Activated CD8-positive, alpha-beta memory T cell treated with anti-CD3 and anti-CD28 coated beads, Interleukin-2, amount 10 ng/mL, durations not matched to agents 7 days and 5 days (primary cell): ENCODE data around the gene GDA. TPM values are rescaled to one million over a fixed set of nuclear protein-coding genes. Genes with fewer than 3 reads are reported as not detected.
A peak's percentile ranks its signal among the peaks of the same experiment; 100 is the strongest.
"Not testable (repeated sequence)": the region's sequence is repeated elsewhere in the genome, so short reads cannot be mapped to it uniquely, and the experiment has no call there.

Experiments used
- ATAC-seq: fragments of 150-1000 bp; cut with Tn5 transposase; one replicate; pipeline ENCODE4 v1.10.0; 2021; ENCODE audit warnings: moderate library complexity
- CTCF ChIA-PET: fragments of 350-600 bp; sonication (Branson Sonifier 250); formaldehyde crosslinking; loops from one replicate; lab custom pipeline; 2021; ENCODE audit warnings: antibody characterized with exemption; lab: Charles Lee
- DNase-seq: peaks from one replicate; pipeline ENCODE4 v3.0.0-alpha.2; 2020
- H3K27ac Mint-ChIP-seq: one replicate; pipeline ENCODE4 v1.8.0; 2021; ENCODE audit warnings: mild to moderate bottlenecking, mixed read lengths
- H3K27me3 Mint-ChIP-seq: one replicate; pipeline ENCODE4 v1.8.0; 2021; ENCODE audit warnings: mixed read lengths
- H3K36me3 Mint-ChIP-seq: one replicate; pipeline ENCODE4 v1.8.0; 2021; ENCODE audit warnings: mild to moderate bottlenecking, mixed read lengths
- H3K4me1 Mint-ChIP-seq: one replicate; pipeline ENCODE4 v1.8.0; 2021; ENCODE audit warnings: mixed read lengths
- H3K4me3 Mint-ChIP-seq: one replicate; pipeline ENCODE4 v1.8.0; 2021; ENCODE audit warnings: mild to moderate bottlenecking, moderate library complexity, mixed read lengths
- H3K9me3 Mint-ChIP-seq: one replicate; pipeline ENCODE4 v1.8.0; 2022; ENCODE audit warnings: low read depth, mixed read lengths
- total RNA-seq, 2 experiments: library from RNA; stranded (reverse); gene quantifications; one replicate each; pipeline ENCODE4 v1.2.3, GENCODE V29; 2021

The GDA gene
- total RNA-seq, 2 experiments from 2014 or later: not detected

GRCh38 chr9:72254901-72255545 is 105.8 kb downstream of the GDA start:
- DNase-seq: no peak
- no peak for ATAC-seq
- Mint-ChIP-seq H3K36me3 (no peaks in the 10 kb centered on the region), H3K4me1 (no peaks in the 10 kb centered on the region), H3K27ac (no peak overlapping the region), H3K9me3 (no peaks in the 10 kb centered on the region), H3K27me3 (peaks cover 41% of the 10 kb centered on the region), H3K4me3 (no peak overlapping the region)
- CTCF ChIA-PET: no interaction called here

- DNase-seq (no peak), ATAC-seq (no peak)
- no peaks in the 10 kb centered on the region for H3K4me1 Mint-ChIP-seq
- H3K36me3 Mint-ChIP-seq: no peaks in the 10 kb centered on the region
- peaks cover 38% of the 10 kb centered on the region for H3K27me3 Mint-ChIP-seq
- H3K4me3 Mint-ChIP-seq: no peak overlapping the region
- CTCF ChIA-PET: no interaction called here
- H3K9me3 Mint-ChIP-seq: no peaks in the 10 kb centered on the region
- H3K27ac Mint-ChIP-seq: no peak overlapping the region
These were observed 106.3 kb downstream of the GDA start for GRCh38 chr9:72255569-72255968.

GRCh38 chr9:72256931-72257330 is 107.7 kb downstream of the GDA start:
- DNase-seq (no peak), ATAC-seq (no peak)
- no peak overlapping the region for H3K27ac Mint-ChIP-seq
- no peaks in the 10 kb centered on the region for H3K9me3 Mint-ChIP-seq
- no peak overlapping the region for H3K4me3 Mint-ChIP-seq
- H3K36me3 Mint-ChIP-seq: no peaks in the 10 kb centered on the region
- no peaks in the 10 kb centered on the region for H3K4me1 Mint-ChIP-seq
- CTCF ChIA-PET: no interaction called here
- peaks cover 35% of the 10 kb centered on the region for H3K27me3 Mint-ChIP-seq

- H3K4me1 Mint-ChIP-seq: no peaks in the 10 kb centered on the region
- no peak overlapping the region for H3K27ac Mint-ChIP-seq
- CTCF ChIA-PET: interaction anchor here (0.7 to 0.8 kb wide), 2 partner anchors 14 to 1404 kb away, joined by 3 read pairs; no protein-coding TSS in a partner anchor
- H3K4me3 Mint-ChIP-seq: no peak overlapping the region
- DNase-seq (no peak), ATAC-seq (no peak)
- H3K9me3 Mint-ChIP-seq: no peaks in the 10 kb centered on the region
- no peaks in the 10 kb centered on the region for H3K36me3 Mint-ChIP-seq
- peaks cover 32% of the 10 kb centered on the region for H3K27me3 Mint-ChIP-seq
These were observed 108.6 kb downstream of the GDA start for GRCh38 chr9:72257814-72258213.

GRCh38 chr9:72262063-72262462 is 112.8 kb downstream of the GDA start:
- no peak overlapping the region for H3K27ac Mint-ChIP-seq
- no peaks in the 10 kb centered on the region for H3K4me1 Mint-ChIP-seq
- no peaks in the 10 kb centered on the region for H3K9me3 Mint-ChIP-seq
- H3K4me3 Mint-ChIP-seq: no peak overlapping the region
- no peak for ATAC-seq
- H3K27me3 Mint-ChIP-seq: peaks cover 10% of the 10 kb centered on the region
- DNase-seq: no peak
- no peaks in the 10 kb centered on the region for H3K36me3 Mint-ChIP-seq
- CTCF ChIA-PET: interaction anchor here (1.1 kb wide), 1 partner anchor 223 kb away, joined by 3 read pairs; no protein-coding TSS in a partner anchor

GRCh38 chr9:72263572-72263971 is 114.3 kb downstream of the GDA start:
- CTCF ChIA-PET: no interaction called here
- Mint-ChIP-seq H3K36me3 (no peaks in the 10 kb centered on the region), H3K27ac (no peak overlapping the region), H3K27me3 (peaks cover 14% of the 10 kb centered on the region), H3K4me1 (no peaks in the 10 kb centered on the region), H3K4me3 (no peak overlapping the region), H3K9me3 (no peaks in the 10 kb centered on the region)
- DNase-seq: no peak
- ATAC-seq: no peak

GRCh38 chr9:72268961-72269360 is 119.7 kb downstream of the GDA start:
- DNase-seq (no peak), ATAC-seq (no peak)
- Mint-ChIP-seq H3K27ac (no peak overlapping the region), H3K4me1 (no peaks in the 10 kb centered on the region), H3K27me3 (peaks cover 13% of the 10 kb centered on the region), H3K36me3 (no peaks in the 10 kb centered on the region), H3K4me3 (no peak overlapping the region), H3K9me3 (no peaks in the 10 kb centered on the region)
- CTCF ChIA-PET: interaction anchor here (0.6 to 1.1 kb wide), 2 partner anchors 11 to 230 kb away, joined by 3 to 4 read pairs; no protein-coding TSS in a partner anchor

GRCh38 chr9:72270359-72270758 is 121.1 kb downstream of the GDA start:
- H3K27ac Mint-ChIP-seq, H3K36me3 Mint-ChIP-seq, H3K9me3 Mint-ChIP-seq, ATAC-seq, DNase-seq, H3K4me3 Mint-ChIP-seq, H3K4me1 Mint-ChIP-seq: not testable (repeated sequence)
- CTCF ChIA-PET: interaction anchor here (3.0 to 3.6 kb wide), 2 partner anchors 13 to 231 kb away, joined by 7 to 49 read pairs; no protein-coding TSS in a partner anchor
- peaks cover 16% of the 10 kb centered on the region for H3K27me3 Mint-ChIP-seq

GRCh38 chr9:72271613-72272478 is 122.6 kb downstream of the GDA start:
- H3K4me1 Mint-ChIP-seq: no peaks in the 10 kb centered on the region
- H3K27me3 Mint-ChIP-seq: peaks cover 16% of the 10 kb centered on the region
- no peak overlapping the region for H3K27ac Mint-ChIP-seq
- H3K9me3 Mint-ChIP-seq: no peaks in the 10 kb centered on the region
- CTCF ChIA-PET: interaction anchor here (0.6 to 3.6 kb wide), 20 partner anchors 7 to 809 kb away, joined by 3 to 49 read pairs (median 3); no protein-coding TSS in a partner anchor
- H3K4me3 Mint-ChIP-seq: no peak overlapping the region
- peak; percentile 66 for DNase-seq
- H3K36me3 Mint-ChIP-seq: no peaks in the 10 kb centered on the region
- peak; percentile 64 for ATAC-seq

- CTCF ChIA-PET: interaction anchor here (1.0 to 2.3 kb wide), 2 partner anchors 9 to 236 kb away, joined by 3 to 8 read pairs; no protein-coding TSS in a partner anchor
- no peak overlapping the region for H3K27ac Mint-ChIP-seq
- no peaks in the 10 kb centered on the region for H3K9me3 Mint-ChIP-seq
- DNase-seq (no peak), ATAC-seq (no peak)
- no peaks in the 10 kb centered on the region for H3K4me1 Mint-ChIP-seq
- peaks cover 19% of the 10 kb centered on the region for H3K27me3 Mint-ChIP-seq
- H3K4me3 Mint-ChIP-seq: no peak overlapping the region
- H3K36me3 Mint-ChIP-seq: no peaks in the 10 kb centered on the region
These were observed 125.2 kb downstream of the GDA start for GRCh38 chr9:72274441-72274840.

- Mint-ChIP-seq H3K4me1 (no peaks in the 10 kb centered on the region), H3K36me3 (no peaks in the 10 kb centered on the region), H3K9me3 (no peaks in the 10 kb centered on the region), H3K27ac (no peak overlapping the region), H3K4me3 (no peak overlapping the region), H3K27me3 (peaks cover 19% of the 10 kb centered on the region)
- DNase-seq: no peak
- no peak for ATAC-seq
- CTCF ChIA-PET: interaction anchor here (1.0 to 2.3 kb wide), 2 partner anchors 10 to 236 kb away, joined by 3 to 8 read pairs; no protein-coding TSS in a partner anchor
These were observed 125.7 kb downstream of the GDA start for GRCh38 chr9:72274916-72275315.

GRCh38 chr9:72276429-72276828 is 127.2 kb downstream of the GDA start:
- ATAC-seq (no peak), DNase-seq (no peak)
- Mint-ChIP-seq H3K36me3 (no peaks in the 10 kb centered on the region), H3K27me3 (peaks cover 19% of the 10 kb centered on the region), H3K4me3 (no peak overlapping the region), H3K27ac (no peak overlapping the region), H3K4me1 (no peaks in the 10 kb centered on the region), H3K9me3 (no peaks in the 10 kb centered on the region)
- CTCF ChIA-PET: interaction anchor here (0.7 kb wide), 1 partner anchor 315 kb away, joined by 3 read pairs; no protein-coding TSS in a partner anchor

- Mint-ChIP-seq H3K36me3 (no peaks in the 10 kb centered on the region), H3K4me1 (no peaks in the 10 kb centered on the region), H3K9me3 (no peaks in the 10 kb centered on the region), H3K4me3 (no peak overlapping the region), H3K27me3 (peaks cover 10% of the 10 kb centered on the region), H3K27ac (no peak overlapping the region)
- CTCF ChIA-PET: interaction anchor here (0.8 to 3.8 kb wide), 12 partner anchors 8 to 803 kb away, joined by 3 to 16 read pairs (median 4); no protein-coding TSS in a partner anchor
- no peak for ATAC-seq
- DNase-seq: no peak
These were observed 129.7 kb downstream of the GDA start for GRCh38 chr9:72278959-72279358.
